Measurements from ENCODE around the gene DSTN.

The DSTN gene

DNA sequence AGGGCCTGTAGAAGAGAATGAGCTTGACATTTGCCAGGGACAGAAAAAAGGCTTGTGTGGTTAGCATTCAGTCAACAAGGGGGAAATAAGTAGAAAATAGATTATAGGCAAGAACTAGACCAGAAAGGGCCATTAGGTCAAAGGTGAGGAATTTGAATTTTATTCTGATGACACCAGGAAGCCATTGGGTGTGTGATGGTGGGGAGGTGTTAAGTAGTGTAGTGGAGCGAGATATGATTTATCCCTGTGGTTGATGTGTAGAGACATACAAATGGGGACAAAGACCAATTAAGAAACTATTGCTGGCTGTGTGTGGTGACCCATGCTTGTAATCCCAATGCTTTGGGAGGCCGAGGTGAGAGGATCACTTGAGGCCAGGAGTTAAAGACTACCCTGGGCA lies 11.0 kb downstream of the DSTN start:
- no peak for DNase-seq (ENCODE audit: low read depth in 2 of 2)

DNA sequence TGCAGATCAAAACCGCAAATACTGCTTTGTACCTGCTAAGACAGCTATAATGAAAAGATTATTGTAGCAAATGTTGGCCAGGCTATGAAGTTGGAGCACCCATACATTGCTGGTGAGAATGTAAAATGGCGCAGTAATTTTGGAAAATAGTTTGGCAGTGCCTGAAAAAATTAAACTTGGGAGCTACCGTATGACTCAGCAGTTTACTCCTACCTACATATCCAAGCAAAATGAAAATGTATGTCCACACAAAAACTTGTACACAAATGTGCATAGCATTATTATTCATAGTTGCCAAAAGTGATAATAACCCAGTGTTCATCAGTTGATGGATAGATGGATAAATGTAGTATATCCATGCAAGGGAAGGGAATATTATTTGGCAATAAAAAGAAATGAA lies 13.3 kb downstream of the DSTN start:
- DNase-seq (ENCODE audit: low read depth in 2 of 2), result no peak

DNA sequence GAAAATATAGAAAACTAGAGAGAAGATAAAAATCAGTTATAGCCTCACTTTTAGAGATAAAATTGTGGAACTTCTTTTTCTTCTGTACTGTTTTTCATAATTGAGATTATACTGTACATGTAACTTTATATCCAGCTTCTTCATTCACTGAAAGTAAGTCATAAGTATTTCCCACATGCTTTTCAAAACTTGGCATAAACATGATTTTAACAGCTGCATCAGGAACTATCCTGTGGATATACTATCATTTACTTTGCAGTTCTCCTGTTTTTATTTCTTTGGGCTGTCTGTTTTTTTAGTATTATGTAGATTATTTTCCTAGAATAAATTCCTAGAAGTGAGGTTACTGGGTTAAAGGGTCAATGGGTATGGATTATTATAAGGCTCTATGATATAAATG lies 14.8 kb downstream of the DSTN start:
- no peak for DNase-seq (ENCODE audit: low read depth in 2 of 2)

DNA sequence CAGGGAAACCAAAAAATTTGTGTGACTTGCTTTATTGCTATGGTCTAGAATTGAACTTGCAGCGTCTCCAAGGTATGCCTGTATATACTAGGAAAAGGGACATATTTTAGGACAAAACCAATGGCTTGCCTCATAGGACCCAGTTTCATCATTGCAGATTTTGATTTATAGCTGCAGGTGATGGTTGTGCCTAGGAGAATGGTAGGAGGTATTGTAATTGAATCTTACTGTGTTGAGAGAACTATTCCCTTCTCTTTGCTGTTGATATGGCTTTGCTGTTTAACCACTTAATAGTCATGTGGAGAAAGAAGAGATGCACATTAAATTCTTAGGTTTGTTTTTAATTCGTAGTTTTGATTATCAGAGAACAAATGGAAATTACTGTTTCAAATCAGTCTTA lies 16.4 kb downstream of the DSTN start:
- no peak for DNase-seq (ENCODE audit: low read depth in 2 of 2)

DNA sequence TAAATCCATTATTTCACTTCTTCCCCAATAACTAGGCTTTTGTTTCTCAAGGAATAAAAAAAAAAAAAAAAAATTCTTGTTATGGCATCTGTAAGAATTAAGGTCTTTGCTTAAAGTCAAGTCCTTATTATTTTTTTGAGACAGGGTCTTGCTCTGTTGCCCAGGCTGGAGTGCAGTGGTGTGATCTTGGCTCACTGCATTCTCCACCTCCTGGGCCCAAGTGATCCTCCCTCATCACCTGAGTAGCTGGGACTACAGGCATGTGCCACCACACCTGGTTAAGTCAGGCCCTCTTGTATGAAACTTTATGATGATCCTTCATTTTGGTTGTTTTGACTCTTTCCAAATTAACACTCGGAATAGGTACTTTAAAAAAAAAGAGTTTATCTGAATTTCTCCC lies 17.3 kb downstream of the DSTN start:
- no peak for DNase-seq (ENCODE audit: low read depth in 2 of 2)

DNA sequence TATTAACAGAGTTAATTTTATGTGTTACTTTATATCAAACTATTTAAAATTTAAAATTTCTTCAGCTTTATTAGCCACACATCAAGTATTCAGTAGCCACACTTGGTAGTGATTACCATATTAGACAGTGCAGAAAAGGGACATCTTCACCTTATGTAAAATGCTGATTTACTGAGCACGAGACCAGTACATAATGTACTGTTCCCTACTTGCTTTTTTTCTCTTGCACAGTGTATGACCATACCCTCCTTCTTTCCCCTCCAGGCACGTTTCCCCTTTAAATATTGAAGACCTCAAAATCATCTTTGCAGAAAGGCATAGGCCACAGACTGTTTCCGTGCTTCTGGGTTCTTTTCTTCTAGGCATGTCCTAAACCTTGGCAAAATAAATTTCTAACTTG lies 17.9 kb downstream of the DSTN start:
- DNase-seq (ENCODE audit: low read depth in 2 of 2), result no peak

DNA sequence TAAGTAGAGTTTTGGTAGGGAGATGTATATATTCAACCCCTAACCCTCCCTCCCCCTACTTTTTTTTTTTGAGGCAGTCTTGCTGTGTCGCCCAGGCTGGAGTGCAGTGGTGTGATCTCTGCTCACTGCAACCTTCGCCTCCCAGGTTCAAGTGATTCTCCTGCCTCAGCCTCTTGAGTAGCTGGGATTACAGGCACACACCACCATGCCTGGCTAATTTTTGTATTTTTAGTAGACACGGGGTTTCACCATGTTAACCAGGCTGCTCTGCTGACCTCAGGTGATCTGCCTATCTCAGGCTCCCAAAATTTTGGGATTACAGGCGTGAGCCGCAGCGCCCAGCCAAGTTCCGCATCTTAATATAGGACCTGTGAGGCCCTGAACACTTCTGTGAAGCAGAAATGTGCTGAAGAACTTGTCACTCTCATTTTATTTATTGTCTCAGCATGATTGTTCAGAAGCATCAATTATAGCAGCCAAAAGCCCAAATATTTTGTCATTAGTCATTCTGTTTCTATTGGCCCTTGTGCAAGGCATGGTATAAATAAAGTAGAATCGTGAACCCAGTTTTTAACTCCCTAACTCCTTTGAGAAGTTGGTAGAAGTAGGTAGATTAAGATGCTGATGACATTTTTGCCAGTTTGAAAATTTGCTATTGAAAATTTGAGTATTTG lies 19.4 kb downstream of the DSTN start:
- no peak for DNase-seq (ENCODE audit: low read depth in 2 of 2)

DNA sequence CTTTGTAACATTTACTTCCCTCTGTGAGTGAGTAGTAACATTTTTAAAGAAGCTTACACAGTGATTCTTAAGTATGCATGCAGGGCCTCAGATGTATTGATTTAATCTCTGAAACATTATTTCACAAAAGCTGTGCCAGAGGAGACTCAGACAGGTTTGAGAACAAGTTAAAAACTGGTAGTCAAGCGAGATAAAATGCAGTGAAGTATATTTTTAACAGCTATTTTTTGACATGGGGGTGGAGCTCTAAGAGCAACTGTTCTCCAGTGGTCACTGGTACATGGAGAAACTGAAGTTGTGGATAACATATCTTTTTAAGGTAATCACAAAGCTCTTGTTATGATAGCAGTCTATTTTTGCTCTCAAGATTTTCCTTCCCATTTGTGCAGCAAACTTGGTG lies 20.4 kb downstream of the DSTN start:
- no peak for DNase-seq (ENCODE audit: low read depth in 2 of 2)

DNA sequence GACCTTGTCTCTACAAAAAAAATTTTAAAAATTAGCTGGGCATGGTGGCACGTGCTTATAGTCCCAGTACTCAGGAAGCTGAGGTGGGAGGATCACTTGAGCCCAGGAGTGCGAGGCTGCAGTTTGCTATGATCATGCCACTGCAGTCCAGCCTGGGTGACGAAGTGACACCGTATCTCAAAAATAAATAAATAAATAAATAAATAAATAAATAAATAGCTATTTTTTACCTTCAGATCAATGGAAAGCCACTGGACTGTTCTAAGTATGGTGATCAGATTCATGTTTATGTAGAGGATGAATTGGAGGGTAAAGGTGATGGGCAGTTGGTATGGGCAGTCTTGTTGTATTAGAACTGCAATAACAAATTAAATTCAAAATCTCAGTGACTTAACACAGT lies 24.0 kb downstream of the DSTN start:
- no peak for DNase-seq (ENCODE audit: low read depth in 2 of 2)

DNA sequence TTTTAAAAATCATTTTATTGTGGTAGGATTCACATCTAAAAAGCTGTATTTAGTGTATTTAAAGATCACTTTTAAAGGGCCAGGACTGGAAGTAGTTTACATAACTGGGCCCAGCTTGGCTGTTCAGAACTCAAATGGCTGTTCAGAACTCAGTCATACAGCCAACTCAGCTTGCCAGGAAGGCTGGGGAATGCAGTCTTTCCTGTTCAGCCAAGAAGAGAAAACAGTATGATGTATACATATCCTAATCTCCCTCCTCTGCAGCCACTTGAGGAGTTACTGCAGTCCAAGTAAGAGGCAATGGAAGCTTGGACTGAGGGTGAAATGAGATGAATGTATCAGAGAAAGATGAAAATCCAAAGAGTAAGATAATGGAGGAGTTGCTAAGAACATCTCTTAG lies 24.6 kb downstream of the DSTN start:
- DNase-seq (ENCODE audit: low read depth in 2 of 2), result no peak

DNA sequence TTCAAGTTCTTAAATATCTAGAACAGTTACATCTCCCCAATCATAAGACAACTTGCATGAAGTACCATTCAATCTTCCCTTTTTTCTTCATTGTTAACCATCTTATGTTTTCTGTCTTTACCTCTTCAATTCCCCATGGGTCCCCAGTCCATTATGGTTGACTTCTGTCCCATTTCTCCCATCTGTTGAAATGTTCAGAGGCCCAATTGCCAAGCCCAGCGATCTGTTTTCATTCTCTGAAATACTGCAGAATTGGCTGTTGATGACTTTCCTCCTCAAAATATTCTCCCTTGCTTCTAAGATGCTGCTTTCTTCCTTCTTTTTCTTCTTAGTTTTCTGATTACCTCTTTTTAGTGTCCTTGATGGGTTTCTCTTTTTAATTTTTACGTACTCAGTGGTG lies 26.0 kb downstream of the DSTN start:
- DNase-seq (ENCODE audit: low read depth in 2 of 2), result no peak

DNA sequence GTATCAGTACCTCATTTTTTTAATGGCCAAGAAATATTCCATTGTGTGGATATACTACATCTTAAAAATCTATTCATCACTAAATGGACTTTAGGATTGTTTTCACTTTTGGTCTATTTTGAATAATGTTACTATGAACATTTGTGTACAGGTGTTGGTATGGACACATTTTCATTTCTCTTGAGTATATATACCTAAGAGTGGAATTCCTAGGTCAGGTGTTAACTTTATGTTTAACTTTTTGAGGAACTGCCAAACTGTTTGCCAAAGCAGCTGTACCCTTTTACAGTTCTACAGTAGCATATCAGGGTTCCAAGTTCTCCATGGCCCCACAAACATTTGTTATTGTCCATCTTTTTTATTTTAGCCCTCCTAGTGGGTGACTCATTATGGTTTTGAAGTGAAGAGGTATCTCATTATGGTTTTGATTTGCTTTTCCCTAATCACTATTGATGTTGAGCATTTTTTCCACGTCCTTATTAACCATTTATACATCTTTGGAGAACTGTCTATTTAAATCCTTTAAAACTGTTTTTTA lies 28.2 kb downstream of the DSTN start:
- DNase-seq (ENCODE audit: low read depth in 2 of 2), result no peak

DNA sequence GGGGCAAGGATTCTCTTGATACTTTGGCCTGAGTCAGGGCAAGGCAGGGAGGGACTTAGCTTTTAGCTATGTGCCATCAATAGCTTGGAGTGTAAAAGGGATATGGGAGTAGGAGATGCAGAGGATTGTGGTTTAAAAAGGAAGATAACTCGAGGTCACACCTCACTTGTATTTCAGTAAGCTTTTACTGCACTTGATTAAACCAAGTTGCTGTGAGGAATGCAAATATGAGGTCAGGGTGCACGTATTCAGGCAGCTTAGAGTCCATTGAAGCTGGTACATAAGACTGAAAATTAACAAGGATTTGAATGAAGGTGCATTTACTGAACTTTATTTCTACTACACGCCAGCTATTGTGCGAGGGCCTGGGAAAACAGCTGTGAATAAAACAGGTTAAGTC lies 32.1 kb downstream of the DSTN start:
- DNase-seq (ENCODE audit: low read depth in 2 of 2), result no peak

DNA sequence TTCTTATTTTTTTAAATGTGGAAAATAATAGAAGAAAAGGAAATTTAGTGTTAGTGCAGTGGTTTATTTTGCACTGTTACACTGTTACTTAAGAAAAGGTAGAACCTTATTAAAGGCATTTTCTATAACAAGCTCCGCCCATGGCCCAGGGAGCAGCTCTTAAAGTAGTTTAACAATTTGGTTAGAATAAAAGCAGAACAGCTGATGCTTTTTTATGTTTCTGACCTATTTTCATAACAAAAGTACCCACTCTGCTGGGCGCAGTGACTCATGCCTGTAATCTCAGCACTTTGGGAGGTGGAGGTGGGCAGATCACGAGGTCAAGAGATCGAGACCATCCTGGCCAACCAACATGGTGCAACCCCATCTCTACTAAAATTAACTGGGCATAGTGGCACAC lies 32.6 kb downstream of the DSTN start:
- DNase-seq (ENCODE audit: low read depth in 2 of 2), result no peak

DNA sequence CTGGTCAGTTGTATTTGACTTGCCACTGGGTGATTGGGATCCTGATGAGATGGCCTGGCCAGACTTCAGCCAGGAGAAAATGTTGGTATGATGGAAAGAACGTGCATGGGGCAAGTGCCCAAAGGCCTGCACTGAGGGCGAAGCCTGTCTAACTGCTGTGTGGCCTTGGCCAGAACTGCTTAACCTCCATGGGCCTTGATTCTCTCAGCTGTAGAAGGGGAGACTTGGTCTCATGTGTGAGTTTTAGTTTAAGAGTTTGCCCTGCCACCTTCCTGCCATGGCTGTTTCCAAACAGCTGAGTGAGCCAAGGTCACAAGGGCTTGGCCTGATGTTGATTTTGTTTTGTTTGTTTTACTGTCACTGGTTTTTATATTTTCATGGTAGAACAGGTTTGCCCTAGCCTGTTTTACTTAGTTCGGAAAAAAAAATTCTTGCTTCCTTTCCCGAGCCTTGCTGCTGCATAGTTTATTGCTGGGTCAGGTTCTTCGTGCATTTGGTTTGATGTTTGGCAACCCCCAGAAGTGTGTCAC lies 35.3 kb downstream of the DSTN start:
- DNase-seq (ENCODE audit: low read depth in 2 of 2), result no peak

DNA sequence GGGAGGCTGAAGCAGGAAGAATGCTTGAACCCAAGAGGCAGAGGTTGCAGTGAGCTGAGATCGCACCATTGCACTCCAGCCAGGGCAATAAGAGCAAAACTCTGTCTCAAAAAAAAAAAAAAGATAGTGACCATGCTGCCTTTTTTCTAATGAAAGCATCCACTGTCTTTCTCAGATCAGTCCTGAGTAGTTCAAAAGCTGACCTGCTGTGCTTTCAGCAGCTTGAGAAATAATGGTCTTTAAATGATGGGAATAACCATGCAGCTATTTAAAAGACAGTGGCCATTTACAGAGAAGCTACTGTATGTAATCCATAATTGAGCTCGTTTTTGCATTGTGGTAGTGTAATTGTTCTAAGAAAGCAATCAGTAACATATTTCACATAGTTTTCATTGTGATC lies 36.1 kb downstream of the DSTN start:
- no peak for DNase-seq (ENCODE audit: low read depth in 2 of 2)

DNA sequence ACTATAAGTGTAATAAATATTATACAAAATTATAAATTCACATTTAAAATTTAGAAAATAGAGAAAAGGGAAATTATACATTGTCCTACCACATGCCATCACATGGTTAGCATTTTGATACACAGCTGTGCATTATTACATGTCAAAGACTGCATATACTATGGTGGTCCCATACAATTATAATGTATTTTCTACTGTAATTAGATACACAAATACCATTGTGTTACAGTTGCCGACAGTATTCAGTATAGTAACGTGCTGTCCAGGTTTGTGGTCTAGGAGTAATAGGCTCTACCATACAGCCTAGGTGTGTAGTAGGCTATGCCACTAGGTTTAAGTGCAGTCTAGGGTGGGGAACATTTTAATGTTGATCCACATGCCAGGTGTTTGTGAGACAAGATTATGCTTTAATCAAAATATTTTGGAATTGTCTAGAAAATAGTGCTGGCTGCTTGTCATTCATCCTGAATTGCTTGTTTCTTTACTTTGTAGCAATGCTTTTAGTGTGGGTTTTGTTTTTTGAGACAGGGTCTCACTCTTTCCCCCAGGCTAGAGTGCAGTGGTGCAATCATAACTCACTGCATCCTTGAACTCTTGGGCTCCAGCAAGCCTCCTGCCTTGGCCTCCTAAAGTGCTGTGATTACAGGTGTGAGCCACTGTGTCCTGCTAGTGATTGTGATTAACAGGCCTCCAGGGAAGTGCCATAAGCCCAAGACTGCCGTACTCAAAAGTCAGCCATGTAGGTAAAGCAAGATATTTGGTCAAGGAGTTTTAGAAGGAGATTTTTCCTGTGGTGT lies 39.0 kb downstream of the DSTN start:
- DNase-seq (ENCODE audit: low read depth in 2 of 2), result no peak

DNA sequence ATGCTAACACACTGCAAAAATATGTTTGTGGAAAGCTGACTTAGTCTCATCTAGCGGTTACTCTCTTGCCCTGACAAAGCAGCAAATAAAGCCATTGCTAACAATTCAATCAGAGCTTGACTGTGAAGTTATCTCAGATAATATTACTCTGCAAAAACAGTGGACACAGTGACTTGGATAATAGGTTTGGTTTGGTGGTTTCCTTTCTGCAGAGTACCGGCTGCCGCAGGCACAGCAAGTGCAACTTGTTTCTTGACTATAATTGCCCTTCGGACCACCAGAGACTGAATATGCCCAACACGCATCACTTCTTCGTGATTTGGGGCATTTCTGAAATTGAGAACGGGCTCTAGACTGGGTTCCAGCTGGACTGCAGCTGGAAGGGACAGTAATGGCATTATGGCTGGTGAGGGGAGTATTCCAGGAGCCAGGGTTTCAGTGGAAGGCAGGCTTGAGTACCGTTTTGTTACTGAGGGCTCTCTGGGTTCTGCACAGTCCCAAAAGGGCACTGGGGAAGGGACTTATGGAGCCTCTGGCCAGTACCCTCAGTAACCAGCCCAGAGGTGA lies 40.0 kb downstream of the DSTN start:
- DNase-seq (ENCODE audit: low read depth in 2 of 2), result no peak

DNA sequence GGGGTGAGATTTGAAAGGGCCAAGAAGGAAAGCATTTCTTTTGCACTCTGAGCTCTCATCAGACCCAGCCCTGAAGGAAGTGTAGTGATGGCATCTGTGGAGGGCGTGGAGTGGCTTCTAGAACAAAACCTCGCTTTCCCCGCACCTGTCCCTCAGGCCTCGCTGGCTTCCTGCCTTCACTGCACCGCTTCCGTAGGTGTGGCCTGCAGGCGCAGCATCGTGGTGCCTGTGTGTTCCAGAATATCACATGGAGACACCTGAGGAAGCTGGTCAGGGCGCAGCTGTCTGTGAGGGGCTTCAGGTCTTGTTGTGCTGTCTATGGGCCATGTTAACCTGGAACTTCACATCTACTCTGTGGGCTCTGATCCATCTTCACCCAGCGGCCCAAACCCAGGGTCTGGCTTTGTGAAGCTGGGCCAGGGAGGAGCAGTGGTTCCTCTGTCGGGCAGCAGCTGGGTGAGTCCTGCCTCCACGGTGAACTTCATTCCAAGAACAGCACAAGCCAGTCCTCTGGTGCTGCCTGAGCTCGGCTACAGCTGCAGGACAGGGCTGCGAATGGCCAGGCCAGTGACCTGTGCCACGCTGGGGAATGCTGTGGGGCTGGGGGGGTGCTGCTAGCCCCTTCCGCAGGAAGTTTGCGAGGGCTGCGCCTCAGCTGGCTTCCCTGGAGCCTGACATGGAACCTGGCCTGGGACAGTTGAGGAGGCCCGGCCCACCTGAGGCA lies 40.9 kb downstream of the DSTN start:
- peak in 1 of 2 donors; percentile 33 for DNase-seq (ENCODE audit: low read depth in 2 of 2)

DNA sequence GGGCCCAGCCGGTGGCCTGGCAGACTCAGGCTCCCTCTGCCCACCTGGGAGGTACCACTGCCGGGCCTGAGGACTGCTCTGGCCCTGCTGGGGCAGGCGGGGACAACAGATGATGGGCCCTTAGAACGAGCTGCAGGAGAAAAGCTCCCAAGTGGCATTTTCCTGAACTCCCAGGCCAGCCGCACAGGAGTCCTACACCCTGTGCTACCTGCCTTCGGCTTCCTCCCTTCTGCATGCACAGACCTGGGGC lies 41.3 kb downstream of the DSTN start:
- DNase-seq (ENCODE audit: low read depth in 2 of 2), result no peak

DNA sequence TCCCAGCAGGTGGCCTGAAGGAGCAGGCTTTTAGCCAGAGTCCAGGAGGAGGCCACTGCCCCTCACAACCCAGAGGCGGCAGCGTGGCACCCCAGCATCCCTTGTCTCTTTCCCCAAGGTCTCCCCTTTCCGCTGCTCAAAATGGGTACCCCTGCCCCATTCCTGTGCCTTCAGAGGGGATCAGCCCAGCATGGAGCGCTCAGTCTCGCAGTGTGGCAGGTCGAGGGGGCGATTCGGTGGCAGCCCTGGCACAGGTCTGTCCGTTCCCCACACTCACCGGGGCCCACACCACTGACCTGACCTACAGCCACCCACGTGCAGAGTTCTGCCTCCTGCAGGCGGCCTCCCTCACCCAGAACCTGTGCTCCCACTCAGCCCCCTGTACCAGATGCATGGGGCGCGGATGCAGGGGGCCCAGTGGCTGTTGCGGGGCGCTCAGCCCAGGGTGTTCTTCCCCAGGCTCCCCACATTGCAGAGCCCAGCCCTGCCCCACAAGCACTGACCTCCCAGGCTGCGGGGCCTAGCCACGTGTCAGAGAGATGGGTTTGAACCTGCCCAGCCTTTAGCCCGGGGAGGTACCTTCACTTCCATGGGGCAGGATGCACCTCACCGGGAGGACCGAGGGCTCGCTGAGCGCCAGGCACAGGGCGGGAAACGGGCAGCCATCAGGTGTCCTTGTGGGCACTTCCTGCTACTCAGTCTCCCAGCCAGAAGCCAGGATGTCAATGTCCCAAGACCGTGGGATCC lies 41.8 kb downstream of the DSTN start:
- no peak for DNase-seq (ENCODE audit: low read depth in 2 of 2)
